ENCODE data around the gene RGS9.
"Not testable (repeated sequence)": the region's sequence is repeated elsewhere in the genome, so short reads cannot be mapped to it uniquely, and the experiment has no call there.

Gene RGS9

DNA sequence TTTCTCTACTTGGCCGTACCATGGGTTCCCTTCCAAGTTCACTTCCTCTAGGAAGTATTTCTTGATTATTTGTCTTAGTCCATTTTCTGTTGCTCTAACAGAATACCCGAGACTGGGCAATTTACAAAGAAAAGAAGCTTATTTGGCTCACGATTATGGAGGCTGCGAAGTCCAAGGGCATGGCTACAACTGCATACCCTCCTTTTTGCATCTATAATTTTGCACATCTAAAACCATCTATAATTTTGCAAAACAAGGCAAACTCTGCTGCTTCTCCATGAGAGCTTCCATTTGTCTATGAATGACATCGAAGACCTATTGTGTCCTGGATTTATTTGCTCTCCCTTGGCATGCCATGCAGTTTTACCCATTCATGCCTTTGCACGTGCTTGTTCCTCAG, 27.6 kb upstream of the RGS9 start:
- Histone ChIP-seq H3K4me3 (replicated peaks; ENCODE audit: insufficient read depth, low read length) (no peak overlapping the region), H3K27ac (replicated peaks) (no peak overlapping the region), H3K27me3 (ENCODE audit: insufficient read depth, poor library complexity, severe bottlenecking) (no peaks in the 10 kb centered on the region)
- TF ChIP-seq GABPA (IDR thresholded peaks at IDR 0.05; ENCODE audit: low read depth), result no peak
- no peak for DNase-seq (ENCODE audit: low read depth in 1 of 2, low spot score in 1 of 2)

DNA sequence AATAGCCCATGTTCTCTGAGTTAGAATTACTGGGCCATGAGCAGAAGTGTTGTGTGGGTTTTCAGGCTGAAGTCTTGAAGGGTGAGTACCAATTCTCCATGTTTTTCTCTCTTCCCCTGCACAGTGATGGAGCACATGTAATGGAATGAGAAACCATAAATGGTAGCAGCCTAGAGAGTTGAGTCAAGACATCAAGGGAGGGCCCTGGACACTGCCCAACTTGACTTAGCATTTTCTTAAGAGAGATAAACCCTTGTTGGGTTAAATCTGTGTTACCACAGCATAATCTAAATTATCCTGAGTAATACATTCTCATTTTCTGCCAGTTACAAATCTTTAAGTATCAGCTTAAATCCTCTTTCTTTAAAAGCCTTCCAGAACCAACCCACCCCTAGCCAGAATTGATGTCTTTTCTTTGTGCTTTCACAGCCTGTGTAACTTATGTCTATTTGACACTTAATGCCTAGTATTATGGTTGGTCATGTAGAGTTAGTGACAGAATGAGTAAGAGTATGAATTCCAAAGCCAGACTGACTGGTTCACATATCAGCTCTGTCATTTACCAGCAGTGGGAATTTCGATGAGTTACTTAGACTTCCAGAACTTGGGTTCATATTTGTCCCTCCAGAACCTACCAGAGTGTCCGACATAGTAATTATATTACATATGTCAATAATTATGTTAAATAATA, 27.0 kb upstream of the RGS9 start:
- TF ChIP-seq, protein P1, sequence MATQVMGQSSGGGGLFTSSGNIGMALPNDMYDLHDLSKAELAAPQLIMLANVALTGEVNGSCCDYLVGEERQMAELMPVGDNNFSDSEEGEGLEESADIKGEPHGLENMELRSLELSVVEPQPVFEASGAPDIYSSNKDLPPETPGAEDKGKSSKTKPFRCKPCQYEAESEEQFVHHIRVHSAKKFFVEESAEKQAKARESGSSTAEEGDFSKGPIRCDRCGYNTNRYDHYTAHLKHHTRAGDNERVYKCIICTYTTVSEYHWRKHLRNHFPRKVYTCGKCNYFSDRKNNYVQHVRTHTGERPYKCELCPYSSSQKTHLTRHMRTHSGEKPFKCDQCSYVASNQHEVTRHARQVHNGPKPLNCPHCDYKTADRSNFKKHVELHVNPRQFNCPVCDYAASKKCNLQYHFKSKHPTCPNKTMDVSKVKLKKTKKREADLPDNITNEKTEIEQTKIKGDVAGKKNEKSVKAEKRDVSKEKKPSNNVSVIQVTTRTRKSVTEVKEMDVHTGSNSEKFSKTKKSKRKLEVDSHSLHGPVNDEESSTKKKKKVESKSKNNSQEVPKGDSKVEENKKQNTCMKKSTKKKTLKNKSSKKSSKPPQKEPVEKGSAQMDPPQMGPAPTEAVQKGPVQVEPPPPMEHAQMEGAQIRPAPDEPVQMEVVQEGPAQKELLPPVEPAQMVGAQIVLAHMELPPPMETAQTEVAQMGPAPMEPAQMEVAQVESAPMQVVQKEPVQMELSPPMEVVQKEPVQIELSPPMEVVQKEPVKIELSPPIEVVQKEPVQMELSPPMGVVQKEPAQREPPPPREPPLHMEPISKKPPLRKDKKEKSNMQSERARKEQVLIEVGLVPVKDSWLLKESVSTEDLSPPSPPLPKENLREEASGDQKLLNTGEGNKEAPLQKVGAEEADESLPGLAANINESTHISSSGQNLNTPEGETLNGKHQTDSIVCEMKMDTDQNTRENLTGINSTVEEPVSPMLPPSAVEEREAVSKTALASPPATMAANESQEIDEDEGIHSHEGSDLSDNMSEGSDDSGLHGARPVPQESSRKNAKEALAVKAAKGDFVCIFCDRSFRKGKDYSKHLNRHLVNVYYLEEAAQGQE (IDR thresholded peaks at IDR 0.05; ENCODE audit: insufficient replicate concordance, low read depth), result no peak
- no peak for TF ChIP-seq SPI1 (IDR thresholded peaks at IDR 0.05; ENCODE audit: borderline replicate concordance, low read depth)
- TF ChIP-seq GABPA (IDR thresholded peaks at IDR 0.05; ENCODE audit: low read depth), result no peak
- TF ChIP-seq, protein P2, sequence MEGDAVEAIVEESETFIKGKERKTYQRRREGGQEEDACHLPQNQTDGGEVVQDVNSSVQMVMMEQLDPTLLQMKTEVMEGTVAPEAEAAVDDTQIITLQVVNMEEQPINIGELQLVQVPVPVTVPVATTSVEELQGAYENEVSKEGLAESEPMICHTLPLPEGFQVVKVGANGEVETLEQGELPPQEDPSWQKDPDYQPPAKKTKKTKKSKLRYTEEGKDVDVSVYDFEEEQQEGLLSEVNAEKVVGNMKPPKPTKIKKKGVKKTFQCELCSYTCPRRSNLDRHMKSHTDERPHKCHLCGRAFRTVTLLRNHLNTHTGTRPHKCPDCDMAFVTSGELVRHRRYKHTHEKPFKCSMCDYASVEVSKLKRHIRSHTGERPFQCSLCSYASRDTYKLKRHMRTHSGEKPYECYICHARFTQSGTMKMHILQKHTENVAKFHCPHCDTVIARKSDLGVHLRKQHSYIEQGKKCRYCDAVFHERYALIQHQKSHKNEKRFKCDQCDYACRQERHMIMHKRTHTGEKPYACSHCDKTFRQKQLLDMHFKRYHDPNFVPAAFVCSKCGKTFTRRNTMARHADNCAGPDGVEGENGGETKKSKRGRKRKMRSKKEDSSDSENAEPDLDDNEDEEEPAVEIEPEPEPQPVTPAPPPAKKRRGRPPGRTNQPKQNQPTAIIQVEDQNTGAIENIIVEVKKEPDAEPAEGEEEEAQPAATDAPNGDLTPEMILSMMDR (IDR thresholded peaks at IDR 0.05; ENCODE audit: insufficient read depth, low read length), result no peak
- no peak for TF ChIP-seq POLR2AphosphoS5 (IDR thresholded peaks at IDR 0.05; ENCODE audit: low read depth)
- H3K27ac ChIP-seq (replicated peaks), result no peak overlapping the region
- H3K4me3 ChIP-seq (replicated peaks; ENCODE audit: insufficient read depth, low read length), result no peak overlapping the region
- H3K27me3 ChIP-seq (ENCODE audit: insufficient read depth, poor library complexity, severe bottlenecking), result no peaks in the 10 kb centered on the region
- no peak for DNase-seq (ENCODE audit: low read depth in 1 of 2, low spot score in 1 of 2)

DNA sequence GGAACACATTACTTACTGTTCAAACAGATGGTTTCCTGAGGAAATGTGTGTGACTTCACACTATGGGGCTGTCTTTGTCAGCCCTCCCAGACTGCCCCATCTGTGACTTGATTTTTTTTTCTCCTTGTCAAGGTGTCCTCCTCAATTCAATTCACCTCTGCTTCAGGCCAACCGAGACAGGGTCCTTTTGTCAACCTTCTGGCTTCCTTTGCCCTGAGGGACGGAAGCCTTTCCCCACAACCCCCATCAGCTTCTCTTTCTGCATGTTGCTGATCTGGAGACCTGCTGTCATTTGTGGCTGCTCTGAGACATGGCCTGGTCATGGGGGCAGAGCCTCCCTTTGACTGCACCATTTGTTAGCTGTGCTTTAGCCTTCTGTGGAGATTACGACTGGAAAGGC, 21.3 kb upstream of the RGS9 start:
- DNase-seq (ENCODE audit: low read depth in 1 of 2, low spot score in 1 of 2), result no peak
- Histone ChIP-seq H3K27me3 (ENCODE audit: insufficient read depth, poor library complexity, severe bottlenecking) (no peaks in the 10 kb centered on the region), H3K4me3 (replicated peaks; ENCODE audit: insufficient read depth, low read length) (no peak overlapping the region), H3K27ac (replicated peaks) (no peak overlapping the region)
- no peak for TF ChIP-seq POLR2AphosphoS5 (IDR thresholded peaks at IDR 0.05; ENCODE audit: low read depth)
- TF ChIP-seq SPI1 (IDR thresholded peaks at IDR 0.05; ENCODE audit: borderline replicate concordance, low read depth), result no peak
- TF ChIP-seq GABPA (IDR thresholded peaks at IDR 0.05; ENCODE audit: low read depth), result no peak
- TF ChIP-seq, protein P1 (IDR thresholded peaks at IDR 0.05; ENCODE audit: insufficient replicate concordance, low read depth), result no peak
- TF ChIP-seq, protein P2 (IDR thresholded peaks at IDR 0.05; ENCODE audit: insufficient read depth, low read length), result no peak

DNA sequence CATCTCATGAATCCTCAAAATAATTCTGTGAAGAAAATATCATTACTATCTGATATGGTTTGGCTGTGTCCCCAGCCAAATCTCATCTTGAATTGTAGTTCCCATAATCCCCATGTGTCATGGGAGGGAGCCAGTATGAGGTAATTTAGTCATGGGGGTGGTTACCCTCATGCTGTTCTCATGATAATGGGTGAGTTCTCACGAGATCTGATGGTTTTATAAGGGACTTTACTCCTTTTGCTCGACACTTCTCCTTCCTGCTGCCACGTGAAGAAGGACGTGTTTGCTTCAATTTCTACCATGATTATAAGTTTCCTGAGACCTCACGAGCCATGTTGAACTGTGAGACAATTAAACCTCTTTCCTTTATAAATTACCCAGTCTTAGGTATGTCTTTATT, 20.7 kb upstream of the RGS9 start:
- H3K27me3 ChIP-seq (ENCODE audit: insufficient read depth, poor library complexity, severe bottlenecking); H3K4me3 ChIP-seq (replicated peaks; ENCODE audit: insufficient read depth, low read length); DNase-seq (ENCODE audit: low read depth in 1 of 2, low spot score in 1 of 2); H3K27ac ChIP-seq (replicated peaks): not testable (repeated sequence)

DNA sequence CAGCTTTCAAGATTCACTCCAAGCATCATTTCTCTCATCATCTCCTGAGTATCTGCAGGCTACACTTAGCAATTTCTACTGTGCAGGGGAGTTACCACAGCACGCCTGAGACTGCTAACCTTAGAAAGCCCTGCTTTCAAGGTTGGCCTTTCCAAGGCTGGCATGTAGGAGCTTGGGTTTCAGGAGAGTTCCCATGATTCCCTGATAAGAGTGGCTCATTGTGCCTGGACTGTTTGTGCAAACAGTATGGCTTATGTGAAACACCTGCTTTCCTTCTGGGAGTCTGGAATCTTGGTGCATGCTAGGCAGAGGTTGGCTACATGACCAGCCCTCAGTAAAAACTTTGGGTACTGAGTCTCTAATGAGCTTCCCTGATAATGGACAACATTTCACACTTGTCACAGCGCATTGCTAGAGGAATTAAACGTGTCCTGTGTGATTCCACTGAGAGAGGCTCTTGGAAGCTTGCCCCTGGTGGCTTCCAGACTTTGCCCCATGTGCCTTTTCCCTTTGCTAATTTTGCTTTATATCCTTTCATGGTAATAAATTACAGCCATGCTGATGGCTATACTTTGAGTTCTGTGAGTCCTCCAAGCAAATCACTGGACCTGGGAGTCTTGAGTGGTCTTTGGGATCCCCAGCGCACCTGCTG, 19.7 kb upstream of the RGS9 start:
- TF ChIP-seq SPI1 (IDR thresholded peaks at IDR 0.05; ENCODE audit: borderline replicate concordance, low read depth) (no peak), GABPA (IDR thresholded peaks at IDR 0.05; ENCODE audit: low read depth) (no peak), POLR2AphosphoS5 (IDR thresholded peaks at IDR 0.05; ENCODE audit: low read depth) (no peak)
- TF ChIP-seq, protein P2 (IDR thresholded peaks at IDR 0.05; ENCODE audit: insufficient read depth, low read length), result no peak
- TF ChIP-seq, protein P1 (IDR thresholded peaks at IDR 0.05; ENCODE audit: insufficient replicate concordance, low read depth), result no peak
- H3K27me3 ChIP-seq (ENCODE audit: insufficient read depth, poor library complexity, severe bottlenecking), result no peaks in the 10 kb centered on the region
- no peak overlapping the region for H3K27ac ChIP-seq (replicated peaks)
- H3K4me3 ChIP-seq (replicated peaks; ENCODE audit: insufficient read depth, low read length), result no peak overlapping the region
- DNase-seq (ENCODE audit: low read depth in 1 of 2, low spot score in 1 of 2), result no peak

All from HL-60 (cell line).